ENCODE measurements around the gene HTR2A.

The HTR2A gene

GRCh38 chr13:46896341-46897137 lies at the start of gene HTR2A:
Gene HTR2A (minus strand): TSS chr13:46897053. CDS start chr13:46895906, 1,147 bp downstream.
- DNase-seq: no peak

DNA sequence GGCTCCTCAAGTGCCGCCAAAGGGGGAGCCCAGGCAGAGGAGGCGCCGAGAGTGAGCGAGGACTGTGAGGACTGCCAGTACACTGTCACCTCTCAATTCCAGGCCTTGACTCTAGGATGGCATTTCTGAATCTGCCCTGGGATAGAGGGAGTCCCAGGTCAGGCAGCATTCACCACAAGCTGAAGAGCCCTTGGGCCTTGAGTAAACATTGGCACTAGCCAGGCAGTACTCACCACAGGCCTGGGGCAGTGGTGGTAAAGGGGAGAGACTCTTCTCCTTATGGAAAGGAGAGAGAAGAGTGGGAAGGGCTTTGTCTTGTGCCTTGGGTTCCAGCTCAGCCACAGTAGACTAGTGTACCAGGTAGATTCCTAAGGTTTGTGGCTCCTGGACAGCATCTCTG lies 39.7 kb upstream of the HTR2A start:
- no peak for DNase-seq

- no peak for DNase-seq
Observed at GRCh38 chr13:46934749-46935148, 37.9 kb upstream of the HTR2A start.

- DNase-seq: no peak
Observed at GRCh38 chr13:46926916-46927590, 30.2 kb upstream of the HTR2A start.

- no peak for DNase-seq
Observed at GRCh38 chr13:46925486-46925885, 28.6 kb upstream of the HTR2A start.

DNA sequence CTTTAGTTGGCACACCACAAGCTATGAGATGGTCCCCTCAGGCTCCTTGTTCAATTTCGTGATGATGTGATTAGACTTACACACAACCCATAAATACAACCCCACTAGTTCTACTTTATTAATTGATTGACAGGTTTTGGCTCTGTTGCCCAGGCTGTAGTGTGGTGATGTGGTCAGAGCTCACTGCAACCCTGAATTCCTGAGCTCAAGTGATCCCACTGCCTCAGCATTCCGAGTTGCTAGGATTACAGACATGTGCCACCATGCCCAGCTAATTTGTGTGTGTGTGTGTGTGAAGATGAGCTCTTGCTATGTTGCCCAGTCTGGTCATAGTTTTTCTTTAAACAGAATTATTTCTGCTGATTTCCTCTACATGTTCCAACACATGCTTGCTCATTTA lies 17.5 kb upstream of the HTR2A start:
- no peak for DNase-seq

DNA sequence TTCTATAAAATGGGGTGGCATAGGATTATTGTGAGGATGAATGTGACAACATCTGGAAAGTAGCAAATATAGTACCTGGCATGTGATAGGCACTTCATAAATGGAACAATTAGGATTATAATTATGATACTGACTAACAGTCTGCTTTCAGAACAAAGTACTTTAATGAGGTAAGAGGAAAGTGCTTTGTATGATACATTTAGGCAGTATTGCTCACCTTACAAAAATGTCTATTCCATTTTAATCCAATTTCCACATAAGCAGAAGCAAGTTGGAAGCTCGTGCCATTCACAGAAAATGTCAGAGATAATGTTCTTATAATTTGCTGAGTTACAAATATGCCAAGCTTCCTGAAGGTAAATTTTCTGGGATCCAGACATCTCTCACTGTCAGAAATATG lies 16.9 kb upstream of the HTR2A start:
- no peak for DNase-seq

DNA sequence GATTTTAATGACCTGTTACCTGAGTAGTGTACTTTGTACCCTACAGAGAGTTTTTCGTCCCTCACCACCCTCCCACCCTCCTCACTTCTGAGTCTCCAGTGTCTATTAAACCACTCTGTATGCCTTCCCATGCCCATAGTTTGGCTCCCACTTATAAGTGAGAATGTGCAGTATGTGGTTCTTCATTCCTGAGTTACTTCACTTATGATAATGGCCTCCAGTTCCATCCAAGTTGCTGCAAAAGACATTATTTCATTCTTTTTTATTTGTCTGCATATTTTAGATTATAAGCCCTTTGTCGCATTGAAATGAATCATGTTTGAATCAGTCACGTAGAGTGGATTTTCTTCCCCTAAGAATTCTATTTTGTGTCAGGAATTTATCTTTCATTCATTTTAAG lies 12.2 kb upstream of the HTR2A start:
- DNase-seq: no peak

DNA sequence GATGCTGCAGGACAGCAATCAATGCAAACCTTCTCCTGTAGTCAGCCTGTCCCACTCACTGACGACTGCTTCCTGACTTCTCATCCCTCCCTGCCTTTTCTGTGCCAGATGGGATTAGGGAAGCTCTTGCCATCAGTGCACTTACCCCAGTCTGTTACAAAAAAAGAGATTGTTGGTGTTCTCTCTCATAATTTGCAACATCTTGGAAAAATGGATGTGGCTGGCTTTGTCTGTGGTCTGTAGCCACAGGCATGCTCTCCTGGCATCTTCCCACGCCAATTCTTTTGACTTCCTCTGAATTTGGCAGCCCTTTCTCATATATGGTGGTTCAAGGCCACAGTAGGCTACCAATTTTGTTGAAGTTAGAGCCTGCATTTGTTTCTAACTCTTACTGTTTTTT lies 11.6 kb upstream of the HTR2A start:
- DNase-seq: no peak

- DNase-seq: no peak
Observed at GRCh38 chr13:46906405-46906804, 9.6 kb upstream of the HTR2A start.

- no peak for DNase-seq
Observed at GRCh38 chr13:46905249-46905648, 8.4 kb upstream of the HTR2A start.

DNA sequence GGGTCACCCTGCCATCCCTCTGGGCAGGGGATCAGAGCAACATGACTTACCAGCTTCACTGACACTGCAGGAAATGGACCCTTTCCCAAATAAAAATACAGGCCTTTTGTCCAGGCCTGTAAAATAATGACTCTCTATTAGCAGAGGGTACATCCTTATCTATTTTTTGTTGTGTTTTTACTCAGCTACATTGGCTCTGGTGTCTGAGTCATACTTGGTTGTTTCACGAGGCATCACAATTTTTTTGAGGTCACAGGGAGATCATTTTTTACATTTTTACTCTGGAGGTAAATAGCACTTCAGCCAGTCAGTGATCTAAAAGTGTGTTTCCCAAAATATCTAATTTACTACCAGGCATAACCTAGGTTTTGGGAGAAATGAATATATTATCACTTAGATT lies 6.9 kb upstream of the HTR2A start:
- DNase-seq: no peak

DNA sequence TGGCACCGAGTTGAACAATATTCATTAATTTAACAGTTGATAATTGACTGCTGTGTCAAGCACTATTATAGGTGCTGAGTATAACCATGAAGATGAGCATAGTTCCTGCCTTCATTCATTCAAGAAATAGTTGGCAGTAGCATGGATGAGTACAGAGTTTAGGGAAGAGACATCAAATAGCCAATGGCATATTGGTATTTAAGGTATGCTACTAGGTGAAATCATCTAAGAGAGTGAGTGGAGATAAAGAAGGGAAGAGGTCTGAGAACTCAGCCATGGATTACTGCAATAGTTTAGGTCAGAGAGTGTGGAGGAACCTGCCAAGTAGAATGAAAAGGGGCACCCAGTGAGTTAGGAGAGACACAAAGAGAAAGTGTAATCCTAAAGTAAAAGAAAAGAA lies 4.9 kb upstream of the HTR2A start:
- no peak for DNase-seq

DNA sequence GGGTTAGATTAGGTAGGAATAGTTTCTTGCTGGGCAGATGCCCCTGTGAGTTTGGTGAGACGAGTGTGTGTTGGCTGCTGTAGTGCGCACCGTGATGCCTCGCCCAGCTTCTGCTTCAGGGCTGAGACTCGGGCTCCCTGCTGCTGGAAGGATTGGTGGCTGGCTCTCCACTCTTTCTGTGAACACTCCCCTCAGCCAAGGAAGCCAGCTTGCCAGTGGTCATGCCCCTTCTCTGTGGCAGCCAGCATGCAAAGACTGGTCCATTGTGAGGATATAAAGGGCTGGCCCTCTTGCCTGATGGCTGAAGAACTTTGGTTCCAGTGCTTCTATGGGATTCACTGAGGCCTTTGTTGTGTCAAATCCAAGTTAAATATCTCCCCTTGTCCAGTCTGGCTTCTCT lies 2.9 kb upstream of the HTR2A start:
- no peak for DNase-seq

DNA sequence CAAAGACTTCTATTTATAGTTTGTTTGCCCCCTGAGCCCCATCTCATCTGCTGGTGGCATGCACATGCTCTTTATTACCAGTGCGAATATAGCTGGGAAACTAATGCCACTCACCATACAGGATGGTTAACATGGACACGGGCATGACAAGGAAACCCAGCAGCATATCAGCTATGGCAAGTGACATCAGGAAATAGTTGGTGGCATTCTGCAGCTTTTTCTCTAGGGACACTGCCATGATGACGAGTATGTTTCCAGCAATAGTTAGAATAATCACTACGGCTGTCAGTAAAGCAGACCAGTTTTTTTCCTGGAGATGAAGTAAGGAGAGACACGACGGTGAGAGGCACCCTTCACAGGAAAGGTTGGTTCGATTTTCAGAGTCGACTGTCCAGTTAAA lies 1.5 kb downstream of the HTR2A start:
- no peak for DNase-seq

GRCh38 chr13:46894568-46894967 lies 2.3 kb downstream of the HTR2A start:
- DNase-seq: no peak

GRCh38 chr13:46893798-46894560 lies 2.9 kb downstream of the HTR2A start:
- peak; percentile 63 for DNase-seq

- no peak for DNase-seq
Observed at GRCh38 chr13:46893221-46893740, 3.6 kb downstream of the HTR2A start.

GRCh38 chr13:46885018-46885417 lies 11.8 kb downstream of the HTR2A start:
- DNase-seq: no peak

- DNase-seq: no peak
Observed at GRCh38 chr13:46884531-46884930, 12.3 kb downstream of the HTR2A start.

DNA sequence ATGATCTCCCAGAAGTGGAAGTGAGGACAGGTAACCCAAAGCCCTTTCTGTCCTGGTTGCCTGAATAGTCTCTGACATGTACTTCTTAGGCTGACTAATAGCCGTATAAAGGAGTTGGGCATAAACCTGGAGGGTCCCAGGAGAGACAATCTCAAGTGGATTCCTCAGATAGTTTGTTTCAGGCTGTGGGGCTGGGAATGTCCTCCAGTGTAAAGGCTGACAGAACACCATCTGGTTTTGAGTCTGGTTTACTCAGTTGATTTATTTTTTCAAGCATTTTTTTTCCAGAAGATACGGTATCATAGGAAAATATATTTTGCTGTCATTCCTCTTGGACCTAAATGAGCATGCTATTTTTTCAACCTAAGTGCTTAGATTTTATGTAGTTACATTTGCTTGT lies 15.2 kb downstream of the HTR2A start:
- DNase-seq: no peak

DNA sequence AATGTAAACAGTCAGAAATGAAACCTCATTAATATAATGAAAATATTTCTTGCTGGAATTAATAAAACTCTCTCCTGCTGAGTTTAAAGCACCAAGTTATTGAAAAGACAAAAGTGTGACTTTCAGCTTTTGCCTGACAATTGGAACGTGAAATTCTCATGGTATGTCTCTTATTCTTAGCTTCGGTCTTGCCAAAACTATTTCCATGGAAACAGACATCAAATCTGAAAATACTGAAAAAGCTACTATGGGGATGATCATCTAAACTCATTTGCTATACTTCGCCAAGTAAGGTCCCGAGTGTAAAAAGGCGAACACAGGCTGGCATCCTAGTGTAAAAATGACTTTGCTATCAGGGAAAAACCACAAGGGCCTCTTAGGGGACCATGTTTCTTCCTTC lies 22.8 kb downstream of the HTR2A start:
- DNase-seq: no peak

- no peak for DNase-seq
Observed at GRCh38 chr13:46871557-46871956, 25.3 kb downstream of the HTR2A start.

DNA sequence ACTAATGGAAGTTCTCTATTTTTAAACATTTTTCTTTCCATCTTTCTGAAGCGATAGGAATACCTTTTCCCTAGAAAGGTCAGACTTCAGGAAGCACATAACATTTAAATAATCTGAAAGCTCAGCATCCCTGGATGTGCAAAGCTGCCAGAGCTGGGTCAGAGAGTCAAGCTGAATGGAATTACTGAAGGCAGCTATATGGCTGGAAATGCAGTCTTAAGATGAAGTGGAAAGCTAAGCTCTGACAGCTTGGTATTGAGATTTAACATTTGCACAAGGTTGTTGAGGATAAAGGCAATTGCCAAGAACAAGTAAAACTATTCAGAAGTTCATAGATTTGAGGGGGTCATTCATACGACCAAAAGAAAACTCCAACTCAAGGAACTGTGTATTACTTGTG lies 28.8 kb downstream of the HTR2A start:
- no peak for DNase-seq

Data from activated naive CD4-positive, alpha-beta T cell treated with Interleukin-2 at 50 U/mL for 16 hours (primary cell).